NCI-H1092 treated with DMSO at 0.1 percent for 48 hours (cell line): ENCODE measurements around the gene IKBKG.
"Not testable (repeated sequence)": the region's sequence is repeated elsewhere in the genome, so short reads cannot be mapped to it uniquely, and the experiment has no call there.

Source experiments
- DNase-seq: peaks from one replicate; lab custom pipeline; 2025; lab: John Stamatoyannopoulos, UW

The IKBKG gene

DNA sequence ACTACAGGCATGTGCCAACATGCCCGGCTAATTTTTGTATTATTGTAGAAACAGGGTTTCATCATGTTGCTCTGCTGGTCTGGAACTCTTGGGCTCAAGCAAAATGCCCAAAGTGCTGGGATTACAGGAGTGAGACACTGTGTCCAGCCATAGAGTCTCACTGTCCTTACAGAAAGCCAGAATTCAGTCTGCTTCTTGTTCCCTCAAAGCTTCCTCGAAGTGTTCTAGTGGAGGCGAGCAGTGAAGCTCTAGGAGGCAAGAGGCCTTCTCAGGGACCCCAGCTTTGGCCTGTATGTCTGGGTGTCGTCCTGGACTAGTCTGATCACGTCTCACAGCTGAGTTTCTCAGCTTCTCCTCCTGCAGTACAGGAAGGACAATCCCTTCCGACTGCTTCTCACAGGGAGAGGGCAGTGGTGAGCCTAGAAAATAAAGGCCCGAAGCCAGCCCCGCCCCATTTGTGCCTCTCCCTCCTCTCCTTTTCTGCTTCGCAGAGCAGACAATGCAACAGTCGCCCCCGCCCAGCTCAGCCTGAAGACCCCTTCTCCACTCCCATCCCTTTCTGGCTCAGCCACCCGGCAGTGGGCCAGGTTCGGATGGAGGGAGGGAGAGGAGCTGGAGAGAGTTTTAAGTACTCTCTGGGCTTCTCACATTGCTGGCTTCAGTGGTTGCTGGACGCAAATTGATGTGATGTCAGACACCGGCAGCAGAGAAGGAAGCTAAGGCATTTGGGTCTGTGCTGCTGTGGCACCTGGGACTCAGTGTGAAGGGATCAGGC is 20.3 kb upstream of the IKBKG start:
- DNase-seq = peak; percentile 84

DNA sequence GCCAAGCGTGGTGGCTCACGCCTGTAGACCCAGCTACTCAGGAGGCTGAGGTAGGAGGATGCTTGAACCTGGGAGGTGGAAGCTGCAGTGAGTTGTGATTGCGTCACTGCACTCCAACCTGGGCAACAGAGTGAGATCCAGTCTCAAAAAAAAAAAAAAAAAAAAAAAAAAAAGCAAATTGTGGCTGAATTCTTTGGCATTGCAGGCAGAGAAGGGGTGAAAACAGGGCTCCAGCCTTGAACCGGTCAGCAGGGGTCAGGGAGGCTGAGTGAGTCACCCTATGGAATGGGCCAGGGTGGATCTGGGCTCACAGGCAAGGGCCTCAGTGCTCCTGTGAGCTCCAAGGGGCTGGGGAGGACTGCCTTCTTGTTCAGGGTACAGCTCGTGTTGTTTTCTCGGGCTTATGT is 18.2 kb upstream of the IKBKG start:
- no peak for DNase-seq

DNA sequence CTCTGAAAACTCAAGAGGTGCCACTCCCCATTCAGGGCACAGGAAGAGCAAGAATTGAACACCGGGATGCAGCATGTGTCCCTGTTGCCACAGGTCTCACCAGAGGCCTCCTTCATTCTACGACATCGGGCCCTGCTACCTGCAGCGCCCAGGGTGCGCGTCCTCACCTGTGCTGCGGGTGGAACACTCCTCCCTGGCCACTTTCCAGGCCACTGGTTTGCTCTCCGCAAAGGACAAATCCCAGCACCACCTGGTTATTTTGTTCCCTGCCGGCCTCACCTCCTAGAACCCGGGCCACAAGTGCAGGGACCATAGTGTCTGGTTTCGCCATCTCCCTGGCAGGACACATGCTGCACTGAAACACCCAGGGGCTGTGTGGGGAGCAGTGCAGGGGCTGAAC is 17.1 kb upstream of the IKBKG start:
- no peak for DNase-seq

DNA sequence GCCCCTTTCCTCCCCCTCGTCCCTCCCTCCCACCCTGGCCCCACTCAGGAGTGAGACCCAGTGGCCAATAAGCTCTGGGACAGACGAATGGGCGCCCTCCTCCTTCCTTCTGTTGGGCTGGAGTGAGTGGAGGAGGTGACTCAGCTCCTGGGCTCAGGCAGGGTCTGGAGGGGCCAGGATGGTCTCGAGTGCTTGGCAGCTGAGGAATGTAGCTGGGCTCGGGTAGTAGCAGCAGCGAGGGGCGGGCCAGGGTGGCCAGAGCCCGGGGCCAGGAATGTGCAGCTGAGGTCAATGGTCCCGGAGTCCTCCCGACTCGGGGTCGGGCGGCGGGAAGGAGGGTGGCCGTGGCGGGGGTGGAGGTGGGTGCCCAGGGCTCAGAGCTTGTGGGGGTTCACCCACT is 15.8 kb upstream of the IKBKG start:
- DNase-seq = no peak

GRCh38 chrX:154532690-154533089 is 14.7 kb upstream of the IKBKG start:
- no peak for DNase-seq

DNA sequence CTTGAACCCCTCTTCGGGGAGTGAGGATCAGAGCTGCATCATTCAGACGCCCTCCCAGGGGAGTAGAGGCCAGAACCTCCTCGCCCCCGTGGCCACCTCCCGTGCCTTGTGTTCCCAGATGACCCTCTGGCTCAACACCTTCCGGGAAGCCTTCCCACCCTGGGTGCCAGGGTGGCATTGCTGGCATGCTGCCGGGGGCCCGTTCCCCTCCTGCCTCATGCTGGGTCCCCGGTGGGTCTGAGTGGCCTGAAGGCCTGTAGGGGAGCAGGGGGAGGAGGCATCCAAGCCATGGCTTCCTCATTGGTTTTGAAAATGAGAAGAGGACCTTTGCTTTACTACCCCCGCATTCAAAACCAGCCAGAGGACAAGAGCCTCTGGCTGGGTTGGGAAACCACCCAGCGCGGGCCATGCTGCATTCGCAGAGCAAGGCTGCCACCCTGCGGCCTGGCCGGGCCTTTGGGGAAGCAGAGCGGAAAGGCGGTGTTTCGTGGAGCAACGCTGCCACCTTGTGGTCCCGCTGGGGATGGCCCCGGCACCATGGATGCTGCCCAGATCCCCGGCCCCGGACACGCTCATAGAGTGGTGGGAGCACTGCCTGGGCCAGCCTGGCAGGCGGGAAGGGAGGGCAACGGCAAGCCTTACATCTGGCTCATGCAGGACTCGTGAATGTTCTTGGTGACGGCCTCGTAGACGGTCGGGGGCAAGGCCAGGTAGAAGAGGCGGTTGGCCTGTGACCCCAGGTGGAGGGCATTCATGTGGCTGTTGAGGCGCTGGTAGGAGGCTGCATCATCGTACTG is 12.7 kb upstream of the IKBKG start:
- DNase-seq = peak; percentile 81

- no peak for DNase-seq
Observed at GRCh38 chrX:154535892-154536291, 11.5 kb upstream of the IKBKG start.

DNA sequence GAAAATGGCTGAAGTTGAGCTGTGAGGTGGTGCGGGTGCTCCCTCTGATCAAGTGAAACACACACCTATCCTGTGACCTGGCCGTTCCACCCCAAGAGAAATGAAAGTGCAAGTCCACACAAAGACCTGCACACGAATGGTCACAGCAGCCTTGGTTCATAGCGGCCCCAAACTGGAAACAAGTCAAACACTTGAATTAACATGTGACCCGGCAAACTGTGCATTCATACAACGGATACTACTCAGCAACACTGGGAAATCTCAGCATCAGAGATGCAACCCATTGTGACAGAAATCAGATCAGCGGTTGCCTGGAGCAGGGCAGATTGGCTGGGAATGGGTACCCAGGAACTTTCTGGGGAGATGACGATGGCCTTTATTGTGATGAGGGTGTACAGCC is 8.3 kb upstream of the IKBKG start:
- no peak for DNase-seq

- DNase-seq = not testable (repeated sequence)
Observed at GRCh38 chrX:154540365-154540764, 7.1 kb upstream of the IKBKG start.

- no peak for DNase-seq
Observed at GRCh38 chrX:154540897-154541535, 6.4 kb upstream of the IKBKG start.

- no peak for DNase-seq
Observed at GRCh38 chrX:154541589-154541895, 5.9 kb upstream of the IKBKG start.

GRCh38 chrX:154541896-154542722 is 5.3 kb upstream of the IKBKG start:
- no peak for DNase-seq

DNA sequence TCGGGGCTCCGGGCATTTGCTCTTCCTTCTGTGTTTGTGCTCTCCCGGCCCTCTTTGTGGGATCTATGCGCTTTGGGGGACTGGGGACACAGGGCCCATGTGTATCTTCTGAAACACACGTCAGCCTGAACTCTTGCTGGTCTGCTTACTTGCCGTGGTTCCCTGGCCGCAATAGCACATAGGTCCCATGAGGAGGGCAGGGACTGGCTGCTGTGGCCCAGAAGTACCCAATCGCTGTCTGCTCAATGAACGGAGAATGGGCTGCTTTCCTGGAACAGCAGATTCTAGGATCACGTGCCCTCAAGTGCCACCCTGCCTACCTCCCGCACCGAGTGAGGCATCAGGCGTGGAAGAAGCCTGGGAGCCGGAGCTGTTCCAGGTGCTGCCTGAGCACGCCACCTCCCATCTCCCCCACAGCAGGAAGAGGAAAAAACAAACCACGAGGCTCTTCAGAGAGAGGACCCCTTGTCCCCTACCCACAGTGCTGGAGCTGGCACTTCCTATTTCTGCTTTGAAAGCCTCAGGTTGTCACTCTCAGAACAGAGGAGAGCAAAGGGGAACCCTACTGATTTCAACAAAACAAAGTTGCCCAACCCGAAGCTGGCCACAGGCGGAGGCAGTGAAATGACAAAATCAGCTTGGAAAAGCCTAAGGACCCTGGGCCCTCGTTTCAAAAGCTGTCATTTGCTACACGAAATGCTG is 4.5 kb upstream of the IKBKG start:
- no peak for DNase-seq

DNA sequence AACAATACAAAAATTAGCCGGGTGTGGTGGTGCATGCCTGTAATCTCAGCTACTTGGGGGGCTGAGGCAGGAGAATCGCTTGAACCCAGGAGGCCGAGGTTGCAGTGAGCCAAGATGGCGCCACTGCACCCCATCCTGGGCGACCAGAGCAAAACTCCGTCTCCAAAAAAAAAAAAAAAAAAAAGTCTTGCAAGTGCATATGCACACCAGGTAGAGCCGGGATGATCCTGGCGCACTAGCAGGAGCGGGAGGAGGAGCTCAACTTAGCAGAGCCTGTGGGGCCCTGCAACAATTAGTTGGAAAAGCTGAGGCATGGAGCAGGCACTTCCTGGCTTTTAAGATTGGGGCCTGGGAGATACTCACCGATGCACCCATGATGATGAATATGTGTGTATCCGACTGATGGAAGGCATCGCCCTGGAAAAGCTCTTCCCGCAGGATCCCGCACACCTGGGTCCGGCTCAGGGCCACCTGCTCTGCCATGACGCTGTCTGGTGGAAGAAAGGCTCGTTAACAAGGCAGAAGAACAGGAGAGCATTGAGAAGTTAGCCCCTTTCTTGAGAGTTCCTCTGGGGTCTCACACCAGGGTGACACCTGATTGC is 1.6 kb upstream of the IKBKG start:
- no peak for DNase-seq

GRCh38 chrX:154546354-154547244 is 821 bp upstream of the IKBKG start, which contains the start of gene G6PD:
G6PD (minus strand) TSS chrX:154546846; CDS start chrX:154546155, 691 bp downstream.
- DNase-seq = peak; percentile 83

DNA sequence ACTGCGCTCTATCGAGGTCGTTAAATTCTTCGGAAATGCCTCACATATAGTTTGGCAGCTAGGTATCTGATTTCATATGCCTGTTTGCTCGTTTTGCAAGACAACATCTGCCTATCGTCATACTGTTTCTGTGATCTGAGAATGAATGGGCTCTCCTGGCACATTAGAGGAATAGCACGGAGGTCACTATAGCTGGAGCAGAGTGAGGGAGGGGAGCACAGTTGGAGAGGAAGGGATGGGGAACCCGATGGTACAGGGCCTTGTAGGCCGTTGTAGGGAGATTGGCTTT is 552 bp downstream of the IKBKG start:
- no peak for DNase-seq

GRCh38 chrX:154549766-154550165 is 2.3 kb downstream of the IKBKG start:
- DNase-seq = no peak

DNA sequence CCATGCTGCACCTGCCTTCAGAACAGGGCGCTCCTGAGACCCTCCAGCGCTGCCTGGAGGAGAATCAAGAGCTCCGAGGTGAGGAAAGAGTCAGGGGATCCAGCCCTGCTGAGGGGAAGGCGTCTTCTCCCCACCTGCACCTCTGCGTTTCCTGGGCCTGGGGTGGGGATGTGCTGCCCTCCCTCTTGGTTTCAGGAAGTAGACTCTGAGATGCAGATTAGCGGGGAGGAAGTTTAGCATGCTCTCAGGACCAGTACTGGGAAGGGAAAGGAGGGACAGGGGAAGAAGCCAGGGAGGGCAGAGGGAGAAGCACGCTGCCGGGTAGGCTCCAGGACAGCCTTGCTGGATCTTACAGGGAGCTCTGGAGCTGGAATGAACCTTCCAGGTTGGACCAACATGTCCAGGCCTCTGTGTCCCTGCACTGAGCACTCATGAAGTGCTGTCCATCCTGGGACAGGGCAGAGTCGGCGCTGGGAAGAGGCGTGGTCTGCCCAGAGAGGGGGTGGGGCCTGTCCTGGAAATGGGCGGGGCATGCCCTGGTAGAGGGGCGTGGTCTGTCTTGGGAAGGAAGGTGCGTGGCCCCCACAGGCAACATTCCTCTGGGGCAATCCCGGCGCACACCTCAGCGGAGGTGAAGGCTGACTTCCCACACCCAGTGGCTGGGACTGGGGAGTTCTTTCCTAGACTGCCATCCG is 4.8 kb downstream of the IKBKG start:
- not testable (repeated sequence) for DNase-seq

DNA sequence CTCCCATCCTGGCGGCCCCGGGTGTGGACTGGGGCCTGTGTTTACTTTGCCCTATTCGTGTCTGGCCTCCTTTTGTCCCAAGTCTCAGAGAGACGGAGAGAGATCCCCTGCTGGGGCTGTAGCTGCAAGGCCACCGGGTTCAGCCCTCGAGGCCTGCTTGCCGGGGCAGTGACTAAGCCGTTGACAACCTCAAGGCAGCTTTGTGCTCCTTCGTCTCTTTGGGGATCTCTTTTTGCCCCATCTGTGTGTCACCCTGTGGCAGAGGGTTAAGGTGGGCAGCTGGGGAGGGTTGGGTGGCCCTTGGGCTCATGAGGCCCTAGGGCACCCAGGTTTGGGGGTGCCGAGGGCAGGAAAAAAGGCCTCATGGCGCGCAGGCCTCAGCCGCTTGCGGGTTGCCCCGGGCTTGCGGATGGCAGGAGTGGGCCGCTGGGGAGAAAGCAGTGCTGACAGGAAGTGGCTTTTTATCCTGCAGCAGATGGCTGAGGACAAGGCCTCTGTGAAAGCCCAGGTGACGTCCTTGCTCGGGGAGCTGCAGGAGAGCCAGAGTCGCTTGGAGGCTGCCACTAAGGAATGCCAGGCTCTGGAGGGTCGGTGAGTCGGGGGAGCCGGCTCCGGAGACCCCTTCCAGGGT is 10.8 kb downstream of the IKBKG start:
- not testable (repeated sequence) for DNase-seq
